Measurements from ENCODE around the gene SNRNP35.
"Not testable (repeated sequence)": the region's sequence is repeated elsewhere in the genome, so short reads cannot be mapped to it uniquely, and the experiment has no call there.

SNRNP35 gene

GRCh38 chr12:123457980-123458779, at the start of gene SNRNP35:
TSS of gene SNRNP35 (plus strand) at chr12:123458139. CDS start at chr12:123465541, 7,402 bp downstream.
- peak; percentile 86 for DNase-seq (ENCODE audit: low spot score)

- not testable (repeated sequence) for DNase-seq (ENCODE audit: low spot score)
These were observed 49.3 kb upstream of the SNRNP35 start for GRCh38 chr12:123408619-123409018.

GRCh38 chr12:123409284-123410040, 48.5 kb upstream of the SNRNP35 start:
- DNase-seq (ENCODE audit: low spot score): not testable (repeated sequence)

GRCh38 chr12:123410041-123410412, 47.9 kb upstream of the SNRNP35 start:
- DNase-seq (ENCODE audit: low spot score): no peak

GRCh38 chr12:123421314-123421713, 36.6 kb upstream of the SNRNP35 start:
- no peak for DNase-seq (ENCODE audit: low spot score)

- no peak for DNase-seq (ENCODE audit: low spot score)
These were observed 30.7 kb upstream of the SNRNP35 start for GRCh38 chr12:123427036-123427769.

- DNase-seq (ENCODE audit: low spot score): no peak
These were observed 29.3 kb upstream of the SNRNP35 start for GRCh38 chr12:123428591-123428990.

- DNase-seq (ENCODE audit: low spot score): not testable (repeated sequence)
These were observed 28.8 kb upstream of the SNRNP35 start for GRCh38 chr12:123429101-123429500.

GRCh38 chr12:123431951-123432817, 25.8 kb upstream of the SNRNP35 start:
- not testable (repeated sequence) for DNase-seq (ENCODE audit: low spot score)

- no peak for DNase-seq (ENCODE audit: low spot score)
These were observed 24.3 kb upstream of the SNRNP35 start for GRCh38 chr12:123433615-123434014.

GRCh38 chr12:123435636-123436016, 22.3 kb upstream of the SNRNP35 start:
- DNase-seq (ENCODE audit: low spot score): no peak

GRCh38 chr12:123436017-123436964, 21.6 kb upstream of the SNRNP35 start, which contains the start of gene RILPL2:
TSS of gene RILPL2 (minus strand) at chr12:123436684. CDS start at chr12:123436420, 264 bp downstream.
- peak; percentile 78 for DNase-seq (ENCODE audit: low spot score)

- no peak for DNase-seq (ENCODE audit: low spot score)
These were observed 16.3 kb upstream of the SNRNP35 start for GRCh38 chr12:123441523-123442164.

- no peak for DNase-seq (ENCODE audit: low spot score)
These were observed 15.2 kb upstream of the SNRNP35 start for GRCh38 chr12:123442774-123443173.

- DNase-seq (ENCODE audit: low spot score): no peak
These were observed 13.6 kb upstream of the SNRNP35 start for GRCh38 chr12:123444092-123445026.

- no peak for DNase-seq (ENCODE audit: low spot score)
These were observed 12.3 kb upstream of the SNRNP35 start for GRCh38 chr12:123445388-123446332.

GRCh38 chr12:123446333-123446713, 11.6 kb upstream of the SNRNP35 start:
- no peak for DNase-seq (ENCODE audit: low spot score)

Measured in putamen (tissue), 1 donor.